Regular cardiac myocyte (primary cell): ENCODE results near the gene SEZ6L2. TPM values are rescaled to one million over a fixed set of nuclear protein-coding genes. Genes with fewer than 3 reads are reported as not detected.

Experiments used
- total RNA-seq: library from RNA; depleted of rRNA; stranded (reverse); fragments of >200 nt; gene quantifications from 2 replicates; pipeline ENCODE4 v1.2.3, GENCODE V29; 2014

Gene SEZ6L2
- 3.5 and 10.4 TPM in 2 replicates for total RNA-seq

GRCh38 chr16:29899516-29900101 is at the start of gene SEZ6L2:
Gene SEZ6L2, minus strand, starts transcription at chr16:29899550. Its CDS starts 531 bp downstream, at chr16:29899019.

GRCh38 chr16:29925781-29926710 is 26.7 kb upstream of the SEZ6L2 start, which contains the start of gene KCTD13:
Gene KCTD13, minus strand, starts transcription at chr16:29926226. Its CDS starts 193 bp downstream, at chr16:29926033.

DNA sequence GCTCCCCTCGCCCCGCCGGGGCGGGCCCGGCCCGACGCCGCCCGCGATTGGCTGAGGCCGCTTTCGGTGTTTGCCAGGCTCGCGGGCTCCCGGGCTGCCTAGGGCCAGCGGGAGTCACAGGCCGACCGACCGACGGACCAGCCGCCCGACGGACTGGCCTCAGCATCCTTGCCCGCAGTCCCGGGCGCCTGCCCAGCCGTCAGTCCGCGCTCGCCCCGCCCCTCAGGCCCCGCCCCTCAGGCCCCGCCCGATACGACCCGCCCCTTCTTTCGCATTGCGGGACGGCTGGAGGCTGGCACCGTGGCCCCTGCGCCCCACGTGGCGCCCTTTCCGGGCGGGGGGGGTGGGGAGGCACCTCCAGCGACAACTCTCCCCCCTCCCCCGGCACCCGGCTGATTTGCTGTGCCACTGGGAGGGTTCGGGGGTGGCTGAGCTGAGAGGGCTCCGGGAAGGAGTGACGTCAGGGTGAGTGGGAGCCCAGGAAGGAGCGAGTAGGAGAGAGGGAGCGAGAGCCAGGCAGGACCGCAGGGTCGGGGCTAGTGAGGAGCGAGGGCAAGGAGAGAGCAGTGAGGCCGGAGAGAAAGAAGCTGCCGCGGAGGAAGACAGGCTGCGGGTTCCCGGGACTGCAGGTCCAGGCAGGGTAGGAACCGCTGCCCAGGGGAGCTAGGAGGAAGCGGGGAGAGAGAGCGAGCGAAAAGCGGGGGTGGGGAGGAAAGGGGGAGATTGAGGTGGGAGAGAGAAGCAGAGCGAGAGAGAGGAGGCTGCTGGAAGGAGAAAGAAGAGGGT is 945 bp upstream of the SEZ6L2 start, which contains the start of gene ASPHD1:
TSS of gene ASPHD1 (plus strand) at position 387 of the 786 bp plus-strand sequence. CDS start 484 bp downstream, outside the sequence.

GRCh38 chr16:29862884-29863668 is 36.3 kb downstream of the SEZ6L2 start, which contains the start of gene CDIPT:
Gene CDIPT, minus strand, starts transcription at chr16:29863226. Its CDS starts 369 bp downstream, at chr16:29862857.

Other genes starting within 250 kb of the SEZ6L2 start
- not detected in 2 replicates for gene SPN, start 236.3 kb downstream of the SEZ6L2 start, total RNA-seq
- 10.9 and 22.8 TPM in 2 replicates for gene QPRT, start 220.4 kb downstream of the SEZ6L2 start, total RNA-seq
- not detected in 2 replicates for gene C16orf54, start 153.6 kb downstream of the SEZ6L2 start, total RNA-seq
- not detected in 2 replicates for gene ZG16, start 121.3 kb downstream of the SEZ6L2 start, total RNA-seq
- 15.2 and 94.1 TPM in 2 replicates for gene KIF22, start 108.8 kb downstream of the SEZ6L2 start, total RNA-seq
- gene MAZ, start 93.0 kb downstream of the SEZ6L2 start, total RNA-seq = 87.7 and 188 TPM in 2 replicates
- 0.58 and 3.1 TPM in 2 replicates for gene PRRT2, start 87.4 kb downstream of the SEZ6L2 start, total RNA-seq
- 12.7 and 32.4 TPM in 2 replicates for gene PAGR1, start 83.4 kb downstream of the SEZ6L2 start, total RNA-seq
- 188 and 263 TPM in 2 replicates for gene MVP, start 79.1 kb downstream of the SEZ6L2 start, total RNA-seq
- gene CDIPT, start 36.3 kb downstream of the SEZ6L2 start, total RNA-seq = 86.8 and 102 TPM in 2 replicates
- 13.0 and 15.3 TPM in 2 replicates for gene ASPHD1, start 938 bp upstream of the SEZ6L2 start, total RNA-seq
- gene KCTD13, start 26.7 kb upstream of the SEZ6L2 start, total RNA-seq = 5.2 and 7.0 TPM in 2 replicates
- 72.7 and 84.9 TPM in 2 replicates for gene TMEM219, start 62.5 kb upstream of the SEZ6L2 start, total RNA-seq
- 54.1 and 74.6 TPM in 2 replicates for gene TAOK2, start 74.3 kb upstream of the SEZ6L2 start, total RNA-seq
- gene HIRIP3, start 96.1 kb upstream of the SEZ6L2 start, total RNA-seq = 5.1 and 15.0 TPM in 2 replicates
- 19.4 and 20.5 TPM in 2 replicates for gene INO80E, start 96.7 kb upstream of the SEZ6L2 start, total RNA-seq
- under 0.01 TPM in 1 of 2 replicates, not detected in the other for gene DOC2A, start 111.5 kb upstream of the SEZ6L2 start, total RNA-seq
- gene C16orf92, start 123.6 kb upstream of the SEZ6L2 start, total RNA-seq = not detected in 2 replicates
- gene TLCD3B, start 131.7 kb upstream of the SEZ6L2 start, total RNA-seq = 0.19 TPM in 1 of 2 replicates, not detected in the other
- gene ALDOA, start 166.2 kb upstream of the SEZ6L2 start, total RNA-seq = 670 and 1,196 TPM in 2 replicates
- gene PPP4C, start 176.4 kb upstream of the SEZ6L2 start, total RNA-seq = 149 and 295 TPM in 2 replicates
- 0.19 and 0.28 TPM in 2 replicates for gene TBX6, start 192.4 kb upstream of the SEZ6L2 start, total RNA-seq
- 10.4 and 18.3 TPM in 2 replicates for gene YPEL3, start 196.7 kb upstream of the SEZ6L2 start, total RNA-seq
- 0.56 and 0.77 TPM in 2 replicates for gene GDPD3, start 214.0 kb upstream of the SEZ6L2 start, total RNA-seq
- gene MAPK3, start 223.7 kb upstream of the SEZ6L2 start, total RNA-seq = 38.9 and 46.2 TPM in 2 replicates